NOMO-1 treated with dmso at 0.1 percent for 144 hours (cell line): ENCODE data around the gene MAP3K2.
"Not testable (repeated sequence)": the region's sequence is repeated elsewhere in the genome, so short reads cannot be mapped to it uniquely, and the experiment has no call there.

Experiments used
- DNase-seq: peaks from one replicate; lab custom pipeline; 2025; ENCODE audit not compliant: unreplicated experiment; lab: John Stamatoyannopoulos, UW

The MAP3K2 gene

DNA sequence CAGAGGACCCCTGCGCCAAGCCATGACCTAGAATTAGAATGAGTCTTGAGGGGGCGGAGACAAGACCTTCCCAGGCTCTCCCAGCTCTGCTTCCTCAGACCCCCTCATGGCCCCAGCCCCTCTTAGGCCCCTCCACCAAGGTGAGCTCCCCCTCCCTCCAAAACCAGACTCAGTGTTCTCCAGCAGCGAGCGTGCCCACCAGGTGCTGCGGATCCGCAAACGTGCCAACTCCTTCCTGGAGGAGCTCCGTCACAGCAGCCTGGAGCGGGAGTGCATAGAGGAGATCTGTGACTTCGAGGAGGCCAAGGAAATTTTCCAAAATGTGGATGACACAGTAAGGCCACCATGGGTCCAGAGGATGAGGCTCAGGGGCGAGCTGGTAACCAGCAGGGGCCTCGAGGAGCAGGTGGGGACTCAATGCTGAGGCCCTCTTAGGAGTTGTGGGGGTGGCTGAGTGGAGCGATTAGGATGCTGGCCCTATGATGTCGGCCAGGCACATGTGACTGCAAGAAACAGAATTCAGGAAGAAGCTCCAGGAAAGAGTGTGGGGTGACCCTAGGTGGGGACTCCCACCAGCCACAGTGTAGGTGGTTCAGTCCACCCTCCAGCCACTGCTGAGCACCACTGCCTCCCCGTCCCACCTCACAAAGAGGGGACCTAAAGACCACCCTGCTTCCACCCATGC lies 33.5 kb upstream of the MAP3K2 start:
- no peak for DNase-seq

DNA sequence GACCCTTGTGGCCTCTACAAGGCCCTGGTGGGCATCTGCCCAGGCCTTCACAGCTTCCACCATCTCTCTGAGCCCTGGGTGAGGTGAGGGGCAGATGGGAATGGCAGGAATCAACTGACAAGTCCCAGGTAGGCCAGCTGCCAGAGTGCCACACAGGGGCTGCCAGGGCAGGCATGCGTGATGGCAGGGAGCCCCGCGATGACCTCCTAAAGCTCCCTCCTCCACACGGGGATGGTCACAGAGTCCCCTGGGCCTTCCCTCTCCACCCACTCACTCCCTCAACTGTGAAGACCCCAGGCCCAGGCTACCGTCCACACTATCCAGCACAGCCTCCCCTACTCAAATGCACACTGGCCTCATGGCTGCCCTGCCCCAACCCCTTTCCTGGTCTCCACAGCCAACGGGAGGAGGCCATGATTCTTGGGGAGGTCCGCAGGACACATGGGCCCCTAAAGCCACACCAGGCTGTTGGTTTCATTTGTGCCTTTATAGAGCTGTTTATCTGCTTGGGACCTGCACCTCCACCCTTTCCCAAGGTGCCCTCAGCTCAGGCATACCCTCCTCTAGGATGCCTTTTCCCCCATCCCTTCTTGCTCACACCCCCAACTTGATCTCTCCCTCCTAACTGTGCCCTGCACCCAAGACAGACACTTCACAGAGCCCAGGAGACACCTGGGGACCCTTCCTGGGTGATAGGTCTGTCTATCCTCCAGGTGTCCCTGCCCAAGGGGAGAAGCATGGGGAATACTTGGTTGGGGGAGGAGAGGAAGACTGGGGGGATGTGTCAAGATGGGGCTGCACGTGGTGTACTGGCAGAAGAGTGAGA lies 32.5 kb upstream of the MAP3K2 start:
- DNase-seq, result no peak

DNA sequence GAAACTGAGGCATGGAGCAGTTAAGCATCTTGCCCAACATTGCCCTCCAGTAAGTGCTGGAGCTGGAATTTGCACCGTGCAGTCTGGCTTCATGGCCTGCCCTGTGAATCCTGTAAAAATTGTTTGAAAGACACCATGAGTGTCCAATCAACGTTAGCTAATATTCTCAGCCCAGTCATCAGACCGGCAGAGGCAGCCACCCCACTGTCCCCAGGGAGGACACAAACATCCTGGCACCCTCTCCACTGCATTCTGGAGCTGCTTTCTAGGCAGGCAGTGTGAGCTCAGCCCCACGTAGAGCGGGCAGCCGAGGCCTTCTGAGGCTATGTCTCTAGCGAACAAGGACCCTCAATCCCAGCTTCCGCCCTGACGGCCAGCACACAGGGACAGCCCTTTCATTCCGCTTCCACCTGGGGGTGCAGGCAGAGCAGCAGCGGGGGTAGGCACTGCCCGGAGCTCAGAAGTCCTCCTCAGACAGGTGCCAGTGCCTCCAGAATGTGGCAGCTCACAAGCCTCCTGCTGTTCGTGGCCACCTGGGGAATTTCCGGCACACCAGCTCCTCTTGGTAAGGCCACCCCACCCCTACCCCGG lies 31.8 kb upstream of the MAP3K2 start:
- no peak for DNase-seq

DNA sequence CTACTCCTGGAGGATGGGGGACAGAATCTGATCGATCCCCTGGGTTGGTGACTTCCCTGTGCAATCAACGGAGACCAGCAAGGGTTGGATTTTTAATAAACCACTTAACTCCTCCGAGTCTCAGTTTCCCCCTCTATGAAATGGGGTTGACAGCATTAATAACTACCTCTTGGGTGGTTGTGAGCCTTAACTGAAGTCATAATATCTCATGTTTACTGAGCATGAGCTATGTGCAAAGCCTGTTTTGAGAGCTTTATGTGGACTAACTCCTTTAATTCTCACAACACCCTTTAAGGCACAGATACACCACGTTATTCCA lies 31.3 kb upstream of the MAP3K2 start:
- no peak for DNase-seq

DNA sequence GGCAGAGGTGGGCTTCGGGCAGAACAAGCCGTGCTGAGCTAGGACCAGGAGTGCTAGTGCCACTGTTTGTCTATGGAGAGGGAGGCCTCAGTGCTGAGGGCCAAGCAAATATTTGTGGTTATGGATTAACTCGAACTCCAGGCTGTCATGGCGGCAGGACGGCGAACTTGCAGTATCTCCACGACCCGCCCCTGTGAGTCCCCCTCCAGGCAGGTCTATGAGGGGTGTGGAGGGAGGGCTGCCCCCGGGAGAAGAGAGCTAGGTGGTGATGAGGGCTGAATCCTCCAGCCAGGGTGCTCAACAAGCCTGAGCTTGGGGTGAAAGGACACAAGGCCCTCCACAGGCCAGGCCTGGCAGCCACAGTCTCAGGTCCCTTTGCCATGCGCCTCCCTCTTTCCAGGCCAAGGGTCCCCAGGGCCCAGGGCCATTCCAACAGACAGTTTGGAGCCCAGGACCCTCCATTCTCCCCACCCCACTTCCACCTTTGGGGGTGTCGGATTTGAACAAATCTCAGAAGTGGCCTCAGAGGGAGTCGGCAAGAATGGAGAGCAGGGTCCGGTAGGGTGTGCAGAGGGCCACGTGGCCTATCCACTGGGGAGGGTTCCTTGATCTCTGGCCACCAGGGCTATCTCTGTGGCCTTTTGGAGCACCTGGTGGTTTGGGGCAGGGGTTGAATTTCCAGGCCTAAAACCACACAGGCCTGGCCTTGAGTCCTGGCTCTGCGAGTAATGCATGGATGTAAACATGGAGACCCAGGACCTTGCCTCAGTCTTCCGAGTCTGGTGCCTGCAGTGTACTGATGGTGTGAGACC lies 30.7 kb upstream of the MAP3K2 start, which contains the start of gene PROC:
PROC (plus strand) TSS at position 128 of the 812 bp plus-strand sequence. CDS start 1,516 bp downstream, outside the sequence.
- no peak for DNase-seq

DNA sequence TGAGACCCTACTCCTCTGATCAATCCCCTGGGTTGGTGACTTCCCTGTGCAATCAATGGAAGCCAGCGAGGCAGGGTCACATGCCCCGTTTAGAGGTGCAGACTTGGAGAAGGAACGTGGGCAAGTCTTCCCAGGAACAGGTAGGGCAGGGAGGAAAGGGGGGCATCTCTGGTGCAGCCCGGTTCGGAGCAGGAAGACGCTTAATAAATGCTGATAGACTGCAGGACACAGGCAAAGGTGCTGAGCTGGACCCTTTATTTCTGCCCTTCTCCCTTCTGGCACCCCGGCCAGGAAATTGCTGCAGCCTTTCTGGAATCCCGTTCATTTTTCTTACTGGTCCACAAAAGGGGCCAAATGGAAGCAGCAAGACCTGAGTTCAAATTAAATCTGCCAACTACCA lies 29.6 kb upstream of the MAP3K2 start:
- DNase-seq, result no peak

DNA sequence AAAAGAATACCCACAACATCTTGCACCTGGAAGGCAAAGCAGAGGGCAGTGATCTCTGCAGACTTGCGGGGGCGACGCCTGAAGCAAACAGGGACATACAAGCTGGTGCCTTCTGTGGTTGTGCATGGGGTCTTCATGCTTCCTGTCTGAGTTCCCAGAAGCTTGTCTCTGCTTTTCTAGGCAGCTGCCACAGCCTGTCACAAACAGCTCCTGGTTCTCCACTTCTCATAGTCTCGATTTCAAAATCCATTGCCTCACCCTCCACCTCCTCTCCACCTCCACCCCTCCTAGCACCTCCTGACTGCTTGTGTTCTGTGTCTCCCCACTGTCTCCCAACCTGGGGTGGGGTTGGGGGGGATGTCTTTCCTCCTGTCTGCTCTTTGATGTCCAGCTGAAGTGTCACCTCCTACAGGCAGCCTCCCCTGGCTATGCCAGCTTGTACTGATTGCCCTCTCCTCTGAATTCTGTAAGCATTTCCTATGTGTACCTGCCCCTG lies 28.8 kb upstream of the MAP3K2 start:
- no peak for DNase-seq

DNA sequence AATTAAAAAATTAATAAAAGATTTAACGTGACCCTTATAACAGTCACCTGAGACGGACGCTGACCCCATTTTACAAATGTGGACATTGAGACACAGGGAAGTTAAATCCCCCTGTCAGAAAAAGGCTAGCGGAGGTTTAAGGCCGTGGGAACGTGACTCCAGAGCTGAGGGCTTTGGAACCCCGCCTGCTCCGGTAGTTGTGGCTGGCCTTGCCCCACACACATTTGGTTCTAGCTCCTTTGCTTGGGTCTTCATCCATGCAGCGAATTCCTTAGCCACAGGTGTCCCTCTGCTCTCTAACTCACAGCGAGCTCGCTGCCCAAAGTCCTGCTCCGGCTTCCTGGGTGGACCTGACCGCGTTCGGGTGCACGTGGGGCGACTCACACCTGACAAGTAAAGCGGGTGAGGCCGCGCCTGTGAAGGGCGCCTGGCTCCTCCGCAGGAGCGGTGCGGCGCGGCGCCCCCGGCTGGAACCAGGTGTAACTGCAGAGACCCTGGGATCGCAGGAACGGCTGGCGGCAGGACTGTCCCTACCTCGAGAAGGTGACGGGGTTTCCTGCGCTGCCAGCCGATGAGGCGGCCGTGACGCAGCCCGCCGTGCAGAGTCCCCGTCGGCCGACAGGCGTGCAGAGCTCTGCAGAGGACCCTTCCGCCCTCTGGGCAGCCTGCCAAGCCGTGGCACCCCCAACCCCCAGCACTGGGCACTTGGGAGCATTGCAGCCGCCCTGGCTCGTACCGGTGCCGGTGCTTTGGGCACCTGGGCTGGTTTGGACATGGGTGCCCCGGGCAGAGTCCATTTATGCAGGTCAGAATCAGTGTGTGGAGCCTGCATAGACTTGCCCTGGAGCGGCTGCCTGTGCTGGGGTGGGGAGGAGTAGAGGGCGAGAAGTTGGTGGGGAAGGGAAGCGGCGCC lies 28.1 kb upstream of the MAP3K2 start:
- DNase-seq, result peak; percentile 44

DNA sequence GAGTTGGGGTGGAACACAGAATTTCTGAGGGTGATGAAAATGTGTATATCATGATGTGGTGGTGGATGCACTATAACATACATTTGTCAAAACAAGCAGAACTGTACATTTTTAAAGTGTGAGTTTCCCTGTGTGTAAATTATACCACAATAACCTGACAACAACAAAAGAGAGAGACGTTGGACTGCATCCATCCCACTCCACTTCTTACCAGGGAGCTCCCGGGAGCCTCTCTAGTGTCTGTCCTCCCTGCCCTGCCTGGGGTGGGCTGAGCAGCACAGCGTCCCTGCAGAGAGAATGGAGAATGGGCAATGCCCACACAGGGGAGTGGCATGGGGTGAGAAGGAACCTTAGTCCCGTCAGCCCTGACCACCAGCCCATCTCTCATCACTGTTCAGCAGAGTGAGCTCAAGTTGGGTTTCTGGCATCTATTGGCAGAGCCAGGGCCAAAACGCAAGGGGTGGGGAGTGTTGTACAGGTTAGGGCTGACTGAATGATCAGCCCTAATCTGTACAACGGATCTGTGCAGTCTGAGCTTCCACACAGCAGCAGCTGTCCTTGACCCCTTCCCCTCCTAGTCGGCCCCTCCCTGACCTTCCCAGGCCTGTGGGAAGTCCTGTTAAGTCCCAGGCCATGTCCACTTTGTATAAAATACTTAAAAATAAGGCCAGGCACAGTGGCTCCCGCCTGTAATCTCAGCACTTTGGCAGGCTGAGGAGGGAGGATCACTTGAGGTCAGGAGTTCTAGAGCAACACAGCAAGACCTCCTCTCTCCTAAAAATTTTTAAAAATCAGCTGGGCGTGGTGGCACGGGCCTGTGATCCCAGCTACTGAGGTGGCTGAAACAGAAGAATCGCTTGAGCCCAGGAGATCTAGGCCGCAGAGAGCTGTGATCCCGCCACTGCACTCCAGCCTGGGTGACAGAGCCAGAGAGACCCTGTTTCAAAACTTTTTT lies 27.1 kb upstream of the MAP3K2 start:
- DNase-seq, result no peak

DNA sequence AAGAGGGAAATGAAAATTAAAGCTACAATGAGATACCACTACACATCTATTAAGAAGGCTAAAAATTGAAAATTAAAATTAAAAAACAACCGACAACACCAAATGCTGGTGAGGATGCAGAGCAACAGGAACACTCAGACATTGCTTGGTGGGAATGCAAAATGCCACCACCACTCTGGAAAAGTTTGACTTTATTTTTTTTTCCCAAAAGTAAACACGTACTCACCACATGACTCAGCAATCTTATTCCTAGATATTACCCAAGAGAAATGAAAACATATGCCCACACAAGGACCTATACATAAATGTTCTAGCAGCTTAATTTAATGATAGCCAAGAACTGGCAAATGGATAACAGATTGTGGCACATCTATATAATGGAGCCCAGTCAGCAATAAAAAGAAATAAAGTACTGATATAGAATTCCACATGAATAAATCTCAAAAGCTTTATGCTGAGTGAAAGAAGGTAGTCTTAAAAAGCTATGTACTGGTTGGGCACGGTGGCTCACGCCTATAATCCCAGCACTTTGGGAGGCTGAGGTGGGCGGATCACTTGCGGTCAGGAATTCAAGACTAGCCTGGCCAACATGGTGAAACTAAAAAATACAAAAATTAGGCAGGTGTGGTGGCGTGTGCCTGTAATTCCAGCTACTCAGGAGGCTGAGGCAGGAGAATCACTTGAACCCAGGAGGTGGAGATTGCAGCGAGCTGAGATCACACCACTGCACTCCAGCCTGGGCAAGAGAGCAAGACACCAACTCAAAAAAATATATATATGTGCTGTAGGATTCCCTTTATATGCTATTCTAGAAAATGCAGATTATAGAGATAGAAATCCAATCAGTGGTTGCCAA lies 26.2 kb upstream of the MAP3K2 start:
- no peak for DNase-seq

DNA sequence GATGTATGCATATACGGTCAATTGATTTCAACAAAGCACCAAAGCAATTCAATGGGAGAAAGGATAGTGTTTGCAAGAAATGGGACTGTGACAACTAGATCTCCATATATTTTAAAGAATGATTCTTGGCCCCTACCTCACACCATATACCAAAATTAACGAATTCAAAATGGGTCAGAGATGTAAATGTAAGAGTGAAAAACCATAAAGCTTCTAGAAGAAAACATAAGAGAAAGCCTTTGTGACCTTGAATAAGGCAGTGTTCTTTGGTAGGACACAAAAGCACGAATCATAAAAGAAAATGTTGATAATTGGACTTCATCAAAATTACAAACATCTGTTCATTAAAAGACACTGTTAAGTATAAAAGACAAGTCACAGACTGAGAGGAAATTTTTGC lies 25.4 kb upstream of the MAP3K2 start:
- no peak for DNase-seq

DNA sequence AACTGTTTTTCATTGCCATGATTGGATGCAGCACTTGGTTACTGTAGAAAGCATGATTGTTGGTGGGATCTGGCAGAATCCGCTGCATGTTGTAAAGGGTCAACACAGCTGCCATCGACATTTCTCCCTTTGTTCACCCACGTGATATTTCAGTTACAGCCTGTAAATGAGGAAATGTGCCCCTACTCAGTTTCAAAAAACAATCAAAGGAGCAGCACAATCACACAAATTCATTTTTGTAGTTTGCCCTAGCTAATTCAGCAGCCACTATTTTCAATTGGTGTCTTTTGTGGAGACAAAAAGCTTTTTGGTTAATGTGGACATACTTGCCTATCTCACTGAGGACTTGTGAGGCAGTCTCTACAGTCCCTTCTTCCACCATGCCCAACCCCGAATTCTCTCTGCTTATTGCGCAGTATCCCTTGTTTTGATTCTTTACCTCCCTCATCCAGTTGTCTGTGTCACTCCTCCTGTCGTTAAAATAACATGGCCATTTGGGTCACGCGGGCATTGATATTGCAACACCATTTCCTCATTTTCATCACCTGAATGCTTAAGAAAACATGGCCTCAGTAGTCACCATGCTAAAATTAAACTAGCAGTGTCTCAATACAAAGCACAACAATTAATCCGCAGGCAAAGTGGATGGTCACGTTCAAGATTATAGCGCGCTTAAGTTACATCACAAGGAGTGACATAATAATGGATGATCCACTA lies 24.0 kb upstream of the MAP3K2 start:
- DNase-seq, result peak; percentile 92

DNA sequence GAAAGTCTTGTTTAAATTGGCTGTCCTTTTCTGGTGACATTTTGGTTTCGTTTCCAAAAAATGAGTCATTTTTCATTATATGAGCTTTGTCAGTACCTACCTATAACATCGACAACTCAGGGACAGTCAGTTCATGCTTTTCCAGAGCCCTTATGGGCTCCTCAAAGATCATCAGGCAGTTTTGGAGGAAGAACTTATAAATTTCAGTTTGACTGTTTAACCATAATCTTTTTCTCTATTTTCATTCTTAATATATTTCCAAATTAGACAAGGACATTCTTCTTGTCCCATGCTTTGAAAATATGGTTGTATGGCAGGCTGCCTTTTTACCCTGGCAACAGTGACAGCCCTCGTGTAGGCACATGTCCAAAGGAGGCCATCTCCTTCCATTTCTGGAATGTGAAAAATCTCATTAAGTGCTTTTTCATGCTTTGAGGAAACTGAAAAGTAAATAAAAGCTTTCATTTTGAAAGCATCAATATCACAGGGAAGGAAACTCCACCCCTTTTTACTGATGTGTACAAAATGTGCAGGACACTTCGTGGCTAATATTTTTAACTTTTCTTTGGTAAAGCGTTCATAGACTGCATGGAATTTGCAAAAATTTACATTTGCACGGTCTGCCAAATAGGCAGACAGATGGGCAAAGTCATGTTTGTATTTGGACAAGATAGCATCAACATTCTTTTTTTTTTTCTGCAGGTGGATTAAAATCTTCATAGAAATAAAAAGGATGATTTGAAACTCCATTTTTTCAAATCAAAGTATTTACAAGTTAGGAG lies 23.3 kb upstream of the MAP3K2 start:
- DNase-seq, result no peak

DNA sequence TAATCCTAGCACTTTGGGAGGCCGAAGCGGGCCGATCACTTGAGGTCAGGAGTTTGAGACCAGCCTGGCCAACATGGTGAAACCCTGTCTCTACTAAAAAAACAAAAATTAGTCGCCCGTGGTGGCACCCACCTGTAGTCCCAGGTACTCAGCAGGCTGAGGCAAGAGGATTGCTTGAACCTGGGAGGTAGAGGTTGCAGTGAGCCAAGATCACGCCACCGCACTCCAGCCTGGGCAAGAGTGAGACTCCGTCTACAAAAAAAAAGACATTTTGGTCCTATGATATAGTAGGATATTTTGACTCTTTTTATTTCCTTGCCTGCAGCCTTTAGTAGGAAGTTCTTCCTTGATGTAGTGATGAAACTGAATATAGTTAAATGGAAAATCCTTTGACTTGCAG lies 21.9 kb upstream of the MAP3K2 start:
- not testable (repeated sequence) for DNase-seq

DNA sequence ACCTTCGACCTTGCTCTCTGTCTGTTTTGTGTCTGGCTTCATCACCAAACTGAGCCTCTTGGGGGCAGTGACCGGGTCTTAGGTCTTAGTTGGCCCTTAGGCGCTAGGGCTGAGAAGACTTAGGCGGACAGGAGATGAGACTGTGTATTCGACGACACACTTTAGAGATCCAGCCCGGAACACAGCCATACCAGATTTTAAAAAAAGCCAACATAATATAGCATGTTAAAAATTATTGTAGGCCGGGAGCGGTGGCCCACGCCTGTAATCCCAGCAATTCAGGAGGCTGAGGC lies 21.0 kb upstream of the MAP3K2 start:
- DNase-seq, result no peak

DNA sequence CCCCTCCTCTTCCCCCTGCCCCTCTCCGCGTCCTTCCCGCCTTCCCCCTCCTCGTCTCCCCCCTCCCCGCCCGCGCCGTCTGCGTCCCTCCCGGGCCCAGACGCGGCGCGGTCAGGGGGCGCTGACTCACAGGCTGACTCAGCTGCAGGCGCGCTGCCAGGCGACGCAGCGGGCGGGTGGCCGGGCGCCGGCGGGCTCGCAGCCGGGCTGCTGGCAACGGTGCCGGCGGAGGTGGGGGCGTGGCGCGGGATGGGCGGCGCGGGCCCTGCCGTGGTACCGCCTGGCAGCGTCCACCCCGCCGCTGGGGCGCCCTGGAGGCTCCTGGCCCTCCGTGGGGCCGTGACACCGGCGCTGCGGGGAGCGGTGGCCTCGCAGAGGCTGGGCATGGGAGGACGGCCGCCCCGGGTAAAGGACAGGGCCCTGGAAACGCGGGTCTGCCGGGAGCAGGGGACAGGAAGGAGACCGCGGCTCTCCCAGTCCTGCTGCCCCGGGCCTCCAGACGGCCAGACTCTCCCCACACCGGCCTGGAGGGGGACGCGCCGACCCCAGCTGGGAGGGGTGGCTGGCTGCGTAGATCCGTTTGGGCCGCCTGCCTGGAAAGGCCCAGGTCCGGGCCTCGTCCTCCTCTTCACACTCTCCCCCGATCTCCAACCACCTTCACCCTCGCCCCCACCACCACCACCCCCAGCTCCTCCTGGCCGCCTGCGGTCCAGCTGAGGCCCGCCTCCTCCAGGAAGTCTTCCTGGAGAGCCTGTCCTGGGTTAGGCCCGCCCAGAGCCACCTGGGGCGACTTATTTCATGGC lies 20.4 kb upstream of the MAP3K2 start:
- DNase-seq, result peak; percentile 74
